ENCODE measurements around the gene SPATA2. TPM values are rescaled to one million over a fixed set of nuclear protein-coding genes. Genes with fewer than 3 reads are reported as not detected.

Gene SPATA2
- total and polyA plus RNA-seq, 2 of the 13 experiments (the other 11 are each of a cell fraction or from before 2014, with no cell fraction given), result 3.2 to 8.7 TPM

DNA sequence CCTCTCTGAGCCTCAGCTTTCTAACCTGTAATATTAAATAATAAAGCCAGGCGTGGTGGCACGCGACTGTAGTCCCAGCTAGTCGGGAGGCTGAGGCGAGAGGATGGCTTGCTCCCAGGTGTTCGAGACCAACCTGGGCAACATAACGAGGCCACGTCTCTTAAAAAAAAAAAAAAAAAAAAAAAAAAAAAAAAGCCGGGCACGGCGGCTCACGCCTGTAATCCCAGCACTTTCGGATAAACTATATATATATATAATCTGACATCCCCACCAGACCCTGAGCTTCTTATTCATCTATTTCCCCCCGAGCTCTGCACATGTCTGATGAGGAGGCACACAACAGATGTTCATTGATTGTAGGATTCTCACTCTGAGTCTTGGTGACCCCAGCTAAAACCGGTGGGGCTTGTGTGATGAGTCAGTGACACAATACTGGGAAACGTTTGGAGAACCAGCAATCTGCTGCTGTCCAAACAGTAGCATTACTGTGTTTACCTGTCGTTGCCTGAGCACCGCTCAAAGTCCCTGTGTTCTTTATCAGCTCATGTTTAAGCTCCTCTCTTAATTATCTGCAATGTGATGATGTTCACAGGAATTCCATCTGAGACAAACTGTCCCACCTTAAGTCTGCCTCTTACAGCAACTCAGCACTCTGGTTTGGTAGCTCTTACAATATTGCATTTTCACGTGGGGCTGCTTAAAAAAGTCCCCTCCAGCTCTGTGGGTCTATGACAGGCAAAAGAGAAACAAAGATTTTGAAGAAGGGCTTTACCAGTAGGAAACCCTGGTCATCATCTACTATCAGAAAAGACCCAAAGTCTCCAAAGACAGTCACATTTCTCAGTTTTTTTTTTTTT is 1.0 kb upstream of the SPATA2 start (continued):
- TF ChIP-seq ZNF576 (CRISPR knock-in tag; IDR thresholded peaks at IDR 0.05) (no peak), ZNF792 (CRISPR knock-in tag; IDR thresholded peaks at IDR 0.05) (peak; percentile 96), CHCHD3 (CRISPR knock-in tag; IDR thresholded peaks at IDR 0.05) (no peak), NFIB (CRISPR knock-in tag; IDR thresholded peaks at IDR 0.05; ENCODE audit: borderline replicate concordance) (no peak), MEF2D (CRISPR knock-in tag; IDR thresholded peaks at IDR 0.05) (no peak; the same call in 1 of the 2 replicates), DNMT1 (CRISPR knock-in tag; IDR thresholded peaks at IDR 0.05) (no peak; the same call in 1 of the 2 replicates), ZMYM4 (CRISPR knock-in tag; IDR thresholded peaks at IDR 0.05) (peak; percentile 36; the same call in 1 of the 2 replicates), ZNF607 (CRISPR knock-in tag; IDR thresholded peaks at IDR 0.05; ENCODE audit: borderline replicate concordance) (no peak), TMF1 (CRISPR knock-in tag; IDR thresholded peaks at IDR 0.05; ENCODE audit: low read depth) (no peak), HINFP (CRISPR knock-in tag; IDR thresholded peaks at IDR 0.05; ENCODE audit: low read depth) (peak; percentile 88), ZBTB7A (CRISPR knock-in tag; IDR thresholded peaks at IDR 0.05) (peak; percentile 82; the same call in 1 of the 2 replicates), DDIT3 (CRISPR knock-in tag; IDR thresholded peaks at IDR 0.05) (no peak), ARID3A (IDR thresholded peaks at IDR 0.05; ENCODE audit: low read depth, low read length) (peak; percentile 99), ZNF652 (CRISPR knock-in tag; IDR thresholded peaks at IDR 0.05; ENCODE audit: borderline replicate concordance, low read depth) (no peak; the same call in none of the 2 replicates), ZNF790 (CRISPR knock-in tag; IDR thresholded peaks at IDR 0.05; ENCODE audit: borderline replicate concordance) (no peak)
- TF ChIP-seq, protein P1, sequence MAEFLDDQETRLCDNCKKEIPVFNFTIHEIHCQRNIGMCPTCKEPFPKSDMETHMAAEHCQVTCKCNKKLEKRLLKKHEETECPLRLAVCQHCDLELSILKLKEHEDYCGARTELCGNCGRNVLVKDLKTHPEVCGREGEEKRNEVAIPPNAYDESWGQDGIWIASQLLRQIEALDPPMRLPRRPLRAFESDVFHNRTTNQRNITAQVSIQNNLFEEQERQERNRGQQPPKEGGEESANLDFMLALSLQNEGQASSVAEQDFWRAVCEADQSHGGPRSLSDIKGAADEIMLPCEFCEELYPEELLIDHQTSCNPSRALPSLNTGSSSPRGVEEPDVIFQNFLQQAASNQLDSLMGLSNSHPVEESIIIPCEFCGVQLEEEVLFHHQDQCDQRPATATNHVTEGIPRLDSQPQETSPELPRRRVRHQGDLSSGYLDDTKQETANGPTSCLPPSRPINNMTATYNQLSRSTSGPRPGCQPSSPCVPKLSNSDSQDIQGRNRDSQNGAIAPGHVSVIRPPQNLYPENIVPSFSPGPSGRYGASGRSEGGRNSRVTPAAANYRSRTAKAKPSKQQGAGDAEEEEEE (CRISPR knock-in tag; IDR thresholded peaks at IDR 0.05; ENCODE audit: borderline replicate concordance), result peak; percentile 81
- TF ChIP-seq, protein P2, sequence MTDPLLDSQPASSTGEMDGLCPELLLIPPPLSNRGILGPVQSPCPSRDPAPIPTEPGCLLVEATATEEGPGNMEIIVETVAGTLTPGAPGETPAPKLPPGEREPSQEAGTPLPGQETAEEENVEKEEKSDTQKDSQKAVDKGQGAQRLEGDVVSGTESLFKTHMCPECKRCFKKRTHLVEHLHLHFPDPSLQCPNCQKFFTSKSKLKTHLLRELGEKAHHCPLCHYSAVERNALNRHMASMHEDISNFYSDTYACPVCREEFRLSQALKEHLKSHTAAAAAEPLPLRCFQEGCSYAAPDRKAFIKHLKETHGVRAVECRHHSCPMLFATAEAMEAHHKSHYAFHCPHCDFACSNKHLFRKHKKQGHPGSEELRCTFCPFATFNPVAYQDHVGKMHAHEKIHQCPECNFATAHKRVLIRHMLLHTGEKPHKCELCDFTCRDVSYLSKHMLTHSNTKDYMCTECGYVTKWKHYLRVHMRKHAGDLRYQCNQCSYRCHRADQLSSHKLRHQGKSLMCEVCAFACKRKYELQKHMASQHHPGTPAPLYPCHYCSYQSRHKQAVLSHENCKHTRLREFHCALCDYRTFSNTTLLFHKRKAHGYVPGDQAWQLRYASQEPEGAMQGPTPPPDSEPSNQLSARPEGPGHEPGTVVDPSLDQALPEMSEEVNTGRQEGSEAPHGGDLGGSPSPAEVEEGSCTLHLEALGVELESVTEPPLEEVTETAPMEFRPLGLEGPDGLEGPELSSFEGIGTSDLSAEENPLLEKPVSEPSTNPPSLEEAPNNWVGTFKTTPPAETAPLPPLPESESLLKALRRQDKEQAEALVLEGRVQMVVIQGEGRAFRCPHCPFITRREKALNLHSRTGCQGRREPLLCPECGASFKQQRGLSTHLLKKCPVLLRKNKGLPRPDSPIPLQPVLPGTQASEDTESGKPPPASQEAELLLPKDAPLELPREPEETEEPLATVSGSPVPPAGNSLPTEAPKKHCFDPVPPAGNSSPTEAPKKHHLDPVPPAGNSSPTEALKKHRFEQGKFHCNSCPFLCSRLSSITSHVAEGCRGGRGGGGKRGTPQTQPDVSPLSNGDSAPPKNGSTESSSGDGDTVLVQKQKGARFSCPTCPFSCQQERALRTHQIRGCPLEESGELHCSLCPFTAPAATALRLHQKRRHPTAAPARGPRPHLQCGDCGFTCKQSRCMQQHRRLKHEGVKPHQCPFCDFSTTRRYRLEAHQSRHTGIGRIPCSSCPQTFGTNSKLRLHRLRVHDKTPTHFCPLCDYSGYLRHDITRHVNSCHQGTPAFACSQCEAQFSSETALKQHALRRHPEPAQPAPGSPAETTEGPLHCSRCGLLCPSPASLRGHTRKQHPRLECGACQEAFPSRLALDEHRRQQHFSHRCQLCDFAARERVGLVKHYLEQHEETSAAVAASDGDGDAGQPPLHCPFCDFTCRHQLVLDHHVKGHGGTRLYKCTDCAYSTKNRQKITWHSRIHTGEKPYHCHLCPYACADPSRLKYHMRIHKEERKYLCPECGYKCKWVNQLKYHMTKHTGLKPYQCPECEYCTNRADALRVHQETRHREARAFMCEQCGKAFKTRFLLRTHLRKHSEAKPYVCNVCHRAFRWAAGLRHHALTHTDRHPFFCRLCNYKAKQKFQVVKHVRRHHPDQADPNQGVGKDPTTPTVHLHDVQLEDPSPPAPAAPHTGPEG (CRISPR knock-in tag; IDR thresholded peaks at IDR 0.05), result no peak; the same call in 1 of the 2 replicates

Data from HepG2 (cell line).